C4-2B (cell line): ENCODE measurements around the gene PLEKHG4.

Experiments
- H3K27ac ChIP-seq: fragments of 450-650 bp; 2 replicates; pipeline ENCODE4 v1.5.1; 2017
- ZFX ChIP-seq: fragments of 450-650 bp; IDR thresholded peaks from 2 replicates; pipeline ENCODE4 v1.6.1; 2017
- TF ChIP-seq, protein P1 (sequence below): fragments of 450-650 bp; conservative IDR thresholded peaks from 2 replicates; pipeline ENCODE4 v1.5.1; 2017; ENCODE audit warnings: mild to moderate bottlenecking

The PLEKHG4 gene

DNA sequence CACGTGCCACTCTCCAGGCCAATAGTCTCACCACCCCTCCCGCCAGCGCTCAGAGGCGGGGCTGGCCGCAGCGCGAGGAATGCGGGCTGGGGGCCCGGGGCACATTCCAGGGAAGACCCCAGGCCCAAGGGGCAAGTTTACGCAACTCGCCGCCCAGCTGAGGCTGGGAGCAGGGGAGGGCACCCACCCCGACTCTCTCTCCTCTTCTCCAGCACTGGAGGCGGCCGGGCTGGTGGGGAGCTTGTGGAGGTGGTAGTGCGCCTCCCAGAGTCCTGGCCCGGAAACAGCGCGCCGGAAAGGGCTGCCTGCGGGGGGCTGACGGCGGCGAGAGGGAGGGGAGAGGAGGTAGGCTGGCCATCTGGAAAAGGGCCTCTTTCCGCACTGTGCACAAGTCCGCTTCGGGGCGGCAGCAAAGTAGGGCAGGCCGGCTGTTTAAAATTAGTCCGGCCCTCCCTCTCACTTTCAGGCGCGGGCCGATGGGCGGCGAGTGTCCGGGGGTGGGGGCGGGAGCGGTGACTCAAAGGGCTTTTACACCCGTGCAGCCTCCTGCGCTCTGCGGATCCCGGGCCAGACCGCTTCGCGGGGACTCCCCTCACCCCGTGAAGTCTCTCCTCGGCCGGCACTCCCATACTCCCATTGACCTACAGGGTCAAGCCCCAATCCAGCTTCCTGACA is 33.1 kb upstream of the PLEKHG4 start:
- TF ChIP-seq, protein P1, sequence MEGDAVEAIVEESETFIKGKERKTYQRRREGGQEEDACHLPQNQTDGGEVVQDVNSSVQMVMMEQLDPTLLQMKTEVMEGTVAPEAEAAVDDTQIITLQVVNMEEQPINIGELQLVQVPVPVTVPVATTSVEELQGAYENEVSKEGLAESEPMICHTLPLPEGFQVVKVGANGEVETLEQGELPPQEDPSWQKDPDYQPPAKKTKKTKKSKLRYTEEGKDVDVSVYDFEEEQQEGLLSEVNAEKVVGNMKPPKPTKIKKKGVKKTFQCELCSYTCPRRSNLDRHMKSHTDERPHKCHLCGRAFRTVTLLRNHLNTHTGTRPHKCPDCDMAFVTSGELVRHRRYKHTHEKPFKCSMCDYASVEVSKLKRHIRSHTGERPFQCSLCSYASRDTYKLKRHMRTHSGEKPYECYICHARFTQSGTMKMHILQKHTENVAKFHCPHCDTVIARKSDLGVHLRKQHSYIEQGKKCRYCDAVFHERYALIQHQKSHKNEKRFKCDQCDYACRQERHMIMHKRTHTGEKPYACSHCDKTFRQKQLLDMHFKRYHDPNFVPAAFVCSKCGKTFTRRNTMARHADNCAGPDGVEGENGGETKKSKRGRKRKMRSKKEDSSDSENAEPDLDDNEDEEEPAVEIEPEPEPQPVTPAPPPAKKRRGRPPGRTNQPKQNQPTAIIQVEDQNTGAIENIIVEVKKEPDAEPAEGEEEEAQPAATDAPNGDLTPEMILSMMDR: no peak; the same call in none of the 2 replicates

DNA sequence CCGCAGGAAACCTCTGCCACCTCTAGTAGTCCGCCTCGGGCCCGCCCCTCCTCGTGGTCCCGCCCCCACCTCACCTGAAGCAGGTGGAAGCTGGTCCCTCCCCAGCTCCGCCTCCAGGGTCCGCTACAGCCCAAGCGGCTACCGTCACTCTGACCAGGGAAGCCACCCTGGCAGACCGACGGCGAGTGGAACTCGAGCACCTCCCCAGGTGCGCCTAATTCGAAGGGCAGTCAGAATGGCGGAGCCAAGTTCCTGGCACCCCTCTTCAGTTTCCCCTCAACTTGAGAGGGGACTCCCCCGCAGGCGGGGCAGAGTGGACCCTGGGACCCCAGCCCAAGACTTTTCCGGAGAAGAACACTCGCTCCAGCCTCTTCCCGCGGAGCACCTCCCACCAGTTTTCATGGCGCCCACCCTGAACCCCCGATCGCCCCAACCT is 32.6 kb upstream of the PLEKHG4 start:
- TF ChIP-seq, protein P1: peak; percentile 39
- no peak for TF ChIP-seq ZFX
- H3K27ac ChIP-seq: peak overlapping the region; percentile 93

More for the DNA sequence above, 33.1 kb upstream of the PLEKHG4 start:
- H3K27ac ChIP-seq: peak overlapping the region; percentile 93

DNA sequence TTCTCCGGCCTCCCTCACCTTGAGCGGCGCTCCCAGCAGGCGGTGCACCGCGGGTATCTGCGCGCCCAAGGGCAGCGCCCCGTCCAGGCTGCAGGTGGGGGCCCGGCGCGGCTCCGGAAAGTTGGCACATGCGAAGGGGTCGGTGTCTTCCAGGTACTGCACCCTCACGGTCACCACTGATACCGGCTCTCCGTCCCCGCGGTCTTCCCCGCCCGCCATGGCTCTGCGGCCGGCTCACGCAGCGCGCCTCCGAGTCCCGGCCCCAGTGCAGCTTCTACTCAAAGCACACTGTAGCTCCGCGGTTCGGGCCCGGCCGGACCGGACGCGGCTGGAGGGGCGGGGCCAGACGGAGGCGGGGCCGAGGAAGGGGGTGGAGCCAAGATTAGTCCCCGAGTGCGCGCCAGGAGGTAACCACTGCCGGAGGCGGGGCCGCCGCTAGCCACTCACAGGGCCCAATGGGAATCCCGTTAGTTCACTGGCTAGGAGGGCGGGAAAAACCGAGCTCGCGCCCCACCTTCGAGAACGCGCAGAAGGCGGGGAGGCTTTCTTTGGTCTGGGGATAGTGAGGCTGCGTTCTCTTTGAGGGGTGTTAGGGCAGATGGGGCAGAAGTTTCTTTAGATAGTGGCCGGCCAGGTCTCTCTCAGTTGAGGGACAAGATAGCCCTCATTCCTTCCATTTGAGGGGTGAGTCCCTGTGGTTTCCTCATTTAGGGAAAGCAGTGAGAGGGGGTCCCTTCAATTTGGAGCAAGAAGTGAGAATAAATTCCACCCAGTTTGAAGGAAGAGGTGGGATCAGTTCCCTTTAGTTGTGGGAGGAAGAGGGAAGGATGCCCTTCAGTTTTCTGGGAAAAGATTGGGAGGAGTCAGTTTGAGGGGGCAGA is 31.9 kb upstream of the PLEKHG4 start, which contains the start of gene FHOD1:
Gene FHOD1 (minus strand): TSS at position 290 of the 881 bp plus-strand sequence. CDS start 71 bp downstream, at position 219.
- TF ChIP-seq, protein P1: no peak
- peak; percentile 37; the same call in 1 of the 2 replicates for TF ChIP-seq ZFX
- H3K27ac ChIP-seq: peak within 1 kb of the TSS; percentile 93

DNA sequence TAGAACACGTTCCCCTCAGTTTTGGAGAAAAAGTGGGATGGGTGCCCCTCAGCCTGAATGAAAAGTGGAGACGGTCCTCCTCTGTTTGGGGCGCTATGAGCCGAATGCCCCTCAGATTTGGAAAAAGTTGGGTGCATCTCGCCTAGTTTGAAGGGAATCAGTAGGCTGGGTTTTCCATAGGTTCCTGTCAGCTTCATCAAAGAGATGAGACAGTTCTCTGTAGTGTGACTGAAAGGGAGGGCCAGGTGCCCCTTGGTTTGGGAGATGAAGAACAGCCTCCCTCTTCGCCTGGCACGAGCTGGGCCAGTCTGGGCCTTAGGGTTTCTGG is 31.3 kb upstream of the PLEKHG4 start:
- peak overlapping the region; percentile 93 for H3K27ac ChIP-seq
- TF ChIP-seq, protein P1: no peak
- TF ChIP-seq ZFX: no peak

DNA sequence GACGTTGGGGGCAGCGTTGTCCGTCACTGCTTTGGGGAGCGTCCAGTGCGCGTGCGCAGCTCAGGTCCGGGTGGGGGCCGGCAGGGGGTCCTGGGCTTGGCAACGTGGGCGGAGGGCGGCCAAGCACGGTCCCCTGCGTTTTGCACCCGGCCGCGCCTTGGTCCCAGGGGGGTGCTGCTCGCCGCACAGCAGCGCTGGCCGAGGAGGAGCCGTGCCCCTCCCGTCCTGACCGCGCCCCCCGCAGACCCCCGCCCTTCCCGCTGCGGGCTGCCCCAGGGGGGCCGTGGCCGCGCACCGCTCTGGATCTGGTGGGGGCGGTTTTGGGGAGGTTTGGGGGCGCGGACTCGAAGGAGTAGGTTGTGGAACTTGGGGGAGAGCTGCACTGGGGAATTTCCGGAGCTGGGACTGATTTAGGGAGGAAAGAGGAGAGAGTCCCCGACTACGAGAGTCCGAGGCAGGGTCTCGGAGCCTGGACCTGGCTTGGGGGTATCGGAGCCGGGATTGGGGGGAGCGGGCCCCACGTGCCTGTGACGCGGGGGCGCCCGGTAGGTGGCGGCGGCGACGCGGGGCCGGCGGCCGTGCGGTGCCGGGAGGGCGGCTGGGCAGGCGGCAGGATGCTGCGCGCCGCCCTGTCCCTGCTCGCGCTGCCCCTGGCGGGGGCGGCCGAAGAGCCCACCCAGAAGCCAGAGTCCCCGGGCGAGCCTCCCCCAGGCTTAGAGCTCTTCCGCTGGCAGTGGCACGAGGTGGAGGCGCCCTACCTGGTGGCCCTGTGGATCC is 30.7 kb upstream of the PLEKHG4 start, which contains the start of gene SLC9A5:
Gene SLC9A5 (plus strand): TSS at position 579 of the 777 bp plus-strand sequence. CDS start 36 bp downstream, at position 615.
- TF ChIP-seq, protein P1: peak; percentile 56
- TF ChIP-seq ZFX: no peak
- peak within 1 kb of the TSS; percentile 93 for H3K27ac ChIP-seq

DNA sequence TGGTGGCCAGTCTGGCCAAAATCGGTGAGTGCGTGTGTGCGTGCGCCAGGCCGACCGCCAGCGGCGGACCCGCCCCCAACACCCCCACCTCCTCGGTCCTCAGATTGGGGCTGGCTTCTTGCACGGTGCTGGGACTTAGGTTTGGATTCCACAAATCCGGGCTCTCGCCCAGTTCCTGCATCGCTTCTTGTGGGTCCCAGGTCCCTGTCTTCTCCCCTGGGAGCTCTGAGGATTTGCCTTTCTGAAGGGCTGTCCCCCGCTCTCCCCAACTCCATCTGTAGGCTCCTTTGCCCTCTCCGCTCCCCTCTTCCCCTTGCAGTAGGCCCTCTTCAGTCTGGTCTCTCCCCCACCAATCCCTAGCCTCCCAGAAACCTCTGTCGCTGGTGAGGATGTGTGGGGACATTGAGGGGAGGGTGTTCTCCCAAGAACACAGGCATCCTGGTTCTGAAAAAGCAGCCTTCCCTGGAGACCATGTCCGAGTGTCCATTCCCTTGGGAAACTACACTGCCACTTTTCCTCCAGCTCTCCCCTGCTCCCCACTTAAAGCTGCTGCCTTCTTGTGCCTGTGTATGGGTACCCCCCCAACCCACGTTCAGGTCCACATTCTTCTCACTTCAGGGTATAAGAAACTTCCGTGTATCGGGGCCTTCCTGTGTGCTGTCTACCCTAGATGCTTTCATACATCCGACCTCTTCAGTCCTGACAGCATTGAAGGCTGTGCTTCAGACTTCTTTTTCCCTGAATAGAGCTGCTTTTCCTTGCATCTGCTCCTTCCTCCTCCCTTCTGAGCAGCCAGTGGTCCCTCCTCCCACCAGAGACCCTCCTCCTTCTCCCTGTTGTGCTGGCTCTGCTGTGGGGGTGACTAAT is 29.9 kb upstream of the PLEKHG4 start:
- peak overlapping the region; percentile 93 for H3K27ac ChIP-seq
- TF ChIP-seq, protein P1: no peak
- no peak for TF ChIP-seq ZFX
